Measurements from ENCODE around the gene METRNL.
"Not testable (repeated sequence)": the region's sequence is repeated elsewhere in the genome, so short reads cannot be mapped to it uniquely, and the experiment has no call there.

METRNL gene

DNA sequence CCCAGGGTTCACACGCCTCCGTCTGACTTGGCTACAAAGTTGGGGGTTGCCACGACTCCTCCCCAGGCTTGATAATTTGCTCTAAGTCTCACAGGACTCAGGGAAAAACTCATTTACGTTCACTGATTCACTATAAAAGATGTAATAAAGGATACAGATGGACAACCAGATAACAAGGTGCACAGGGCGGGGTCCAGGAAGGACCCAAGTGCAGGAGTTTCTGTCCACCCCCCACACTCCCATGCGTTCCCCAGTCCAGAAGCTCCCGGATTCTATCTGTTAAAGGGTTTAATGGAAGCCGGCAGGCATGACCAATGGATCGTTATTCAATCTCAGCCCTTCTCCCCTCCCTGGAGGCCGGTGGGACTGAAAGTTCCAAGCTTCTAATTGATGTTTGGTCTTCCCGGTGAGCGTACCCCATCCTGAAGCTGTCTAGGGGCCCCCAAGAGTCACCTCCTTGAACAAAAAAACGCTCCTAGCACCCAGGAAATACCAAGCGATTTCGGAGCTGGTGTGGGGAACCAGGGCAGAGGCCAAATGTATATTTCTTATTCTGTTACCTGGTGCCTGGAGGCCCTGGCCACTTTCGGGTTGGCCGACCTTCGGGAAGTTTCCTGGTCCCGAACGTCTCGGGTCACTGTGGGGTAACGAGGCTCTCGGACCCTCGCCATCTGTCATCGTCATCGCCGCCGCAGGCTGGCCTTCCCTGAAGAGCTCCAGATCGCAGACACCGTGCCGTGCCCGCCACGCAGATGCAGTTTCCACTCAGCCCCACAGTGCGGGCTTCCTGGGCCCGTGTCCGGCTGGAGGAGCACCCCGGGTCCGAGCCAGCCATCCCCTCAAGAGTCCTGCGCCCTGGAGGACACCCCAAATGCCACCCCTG, 13.5 kb upstream of the METRNL start:
- H3K4me3 ChIP-seq (ENCODE audit: low read depth, low read length), result no peak overlapping the region

DNA sequence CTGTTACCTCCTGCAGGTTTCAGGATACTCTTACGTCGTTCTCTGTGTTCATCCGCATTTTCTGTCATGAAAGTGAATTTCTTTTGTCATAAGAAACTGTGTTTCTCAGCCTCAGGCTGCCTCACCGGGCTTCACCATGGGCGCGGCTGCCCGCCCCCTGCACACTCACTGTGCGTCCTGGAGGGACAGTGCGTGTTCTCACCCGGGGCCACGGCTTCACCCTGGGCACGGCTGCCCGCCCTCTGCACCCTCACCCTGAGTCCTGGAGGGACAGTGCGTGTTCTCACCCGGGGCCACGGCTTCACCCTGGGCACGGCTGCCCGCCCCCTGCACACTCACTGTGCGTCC, 12.9 kb upstream of the METRNL start:
- not testable (repeated sequence) for H3K4me3 ChIP-seq (ENCODE audit: low read depth, low read length)

DNA sequence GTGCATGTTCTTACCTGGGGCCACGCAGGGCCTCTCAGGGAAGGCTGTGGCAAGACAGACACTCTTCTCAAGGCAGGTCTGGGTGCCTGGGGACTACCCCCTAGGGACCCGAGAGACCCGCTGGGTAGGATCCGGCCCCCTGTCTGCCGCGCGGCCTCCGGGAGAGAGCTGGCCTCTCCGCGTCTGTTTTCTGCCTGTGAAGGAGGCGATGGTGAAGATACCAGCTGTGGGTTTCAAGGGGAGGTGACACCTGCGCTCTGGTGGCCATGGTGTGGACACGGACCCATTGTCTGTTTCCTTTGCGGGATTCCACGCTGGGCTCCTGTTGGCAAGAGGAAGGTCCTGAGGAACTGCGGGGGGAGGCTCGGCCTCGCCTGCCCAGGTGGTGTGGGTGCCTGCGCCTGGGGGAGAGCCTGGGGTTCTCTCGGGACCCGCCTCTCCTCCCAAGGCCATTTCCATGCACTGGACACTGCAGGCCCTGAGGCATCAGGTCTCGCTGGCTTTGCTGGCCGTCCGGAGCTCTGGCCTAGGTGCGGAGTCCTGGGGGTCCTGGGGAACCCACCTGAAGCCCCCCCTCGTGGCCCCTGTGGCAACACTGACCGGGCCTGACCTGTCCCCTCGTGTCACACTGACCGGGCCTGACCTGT, 12.2 kb upstream of the METRNL start:
- no peak overlapping the region for H3K4me3 ChIP-seq (ENCODE audit: low read depth, low read length)

DNA sequence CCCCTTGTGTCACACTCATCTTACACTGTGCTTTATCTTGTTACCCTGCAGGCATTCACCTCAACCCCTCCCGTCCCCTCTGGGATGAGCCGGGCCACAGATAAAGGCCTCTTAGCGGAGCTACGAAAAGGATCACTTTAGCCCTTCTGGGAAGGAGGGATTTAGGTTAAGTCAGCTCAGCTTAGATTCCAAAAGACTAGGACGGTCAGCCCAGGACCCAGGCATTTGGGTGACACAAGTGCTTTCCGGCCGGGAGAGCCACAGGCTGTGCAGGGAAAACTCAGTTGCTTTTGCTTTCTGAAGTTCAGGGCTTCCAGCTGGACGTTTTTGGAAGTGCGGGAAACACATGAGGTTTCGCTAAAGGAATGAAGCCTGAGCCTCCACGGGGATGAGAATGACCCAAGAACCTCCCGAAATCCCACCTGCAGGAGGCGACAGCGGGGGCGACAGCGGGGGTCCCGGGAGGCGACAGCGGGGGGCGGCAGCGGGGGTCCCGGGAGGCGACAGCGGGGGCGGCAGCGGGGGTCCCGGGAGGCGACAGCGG, 11.6 kb upstream of the METRNL start:
- H3K4me3 ChIP-seq (ENCODE audit: low read depth, low read length), result no peak overlapping the region

DNA sequence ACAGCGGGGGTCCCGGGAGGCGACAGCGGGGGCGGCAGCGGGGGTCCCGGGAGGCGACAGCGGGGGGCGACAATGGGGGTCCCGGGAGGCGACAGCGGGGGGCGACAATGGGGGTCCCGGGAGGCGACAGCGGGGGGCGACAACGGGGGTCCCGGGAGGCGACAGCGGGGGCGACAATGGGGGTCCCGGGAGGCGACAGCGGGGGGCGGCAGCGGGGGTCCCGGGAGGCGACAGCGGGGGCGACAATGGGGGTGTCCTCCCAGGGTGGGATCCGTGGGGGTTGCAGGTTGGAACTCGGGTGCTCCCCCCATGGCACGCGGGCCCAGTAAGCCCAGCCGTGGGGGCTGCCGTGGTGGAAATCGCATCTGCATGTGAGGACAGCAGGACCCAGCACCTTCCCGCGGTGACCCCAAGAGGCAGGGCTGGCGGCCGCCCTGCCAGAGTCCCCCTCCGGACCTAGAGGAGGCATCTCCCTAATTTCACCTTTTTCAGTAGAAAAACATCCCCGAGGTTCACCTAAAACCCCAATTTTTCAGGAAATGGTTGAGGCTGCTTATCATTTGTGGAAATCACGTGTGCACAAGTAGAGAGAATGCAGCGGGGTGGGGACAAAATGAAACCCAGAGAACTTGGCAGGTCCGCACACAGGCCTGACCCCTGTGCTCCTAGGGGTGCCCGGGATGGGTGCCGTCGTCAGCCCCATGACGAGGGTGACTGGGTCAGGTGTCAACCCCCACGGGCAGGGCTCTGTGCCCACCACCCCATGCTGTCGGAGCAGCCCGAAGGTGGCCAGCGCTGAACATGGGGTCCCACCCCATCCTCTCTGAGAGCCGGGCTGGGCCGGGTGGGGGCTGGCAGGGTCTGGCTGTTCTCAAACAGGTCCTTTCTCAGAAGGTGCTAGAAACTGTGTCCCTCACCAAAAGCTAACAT, 10.5 kb upstream of the METRNL start:
- H3K4me3 ChIP-seq (ENCODE audit: low read depth, low read length), result no peak overlapping the region

DNA sequence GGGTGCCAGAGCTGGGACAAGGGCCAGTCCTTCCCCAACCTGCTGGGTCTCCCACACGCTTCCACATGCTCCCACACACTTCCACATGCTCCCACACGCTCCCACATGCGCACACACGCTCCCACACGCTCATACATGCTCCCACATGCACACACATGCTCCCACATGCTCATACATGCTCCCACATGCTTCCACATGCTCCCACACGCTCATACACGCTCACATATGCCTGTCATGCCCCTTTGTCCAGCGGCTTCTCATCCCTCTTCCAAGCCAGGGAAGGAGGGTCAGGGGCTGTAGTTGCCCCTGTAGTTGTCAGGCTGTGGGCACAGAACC, 9.9 kb upstream of the METRNL start:
- H3K4me3 ChIP-seq (ENCODE audit: low read depth, low read length), result no peak overlapping the region

DNA sequence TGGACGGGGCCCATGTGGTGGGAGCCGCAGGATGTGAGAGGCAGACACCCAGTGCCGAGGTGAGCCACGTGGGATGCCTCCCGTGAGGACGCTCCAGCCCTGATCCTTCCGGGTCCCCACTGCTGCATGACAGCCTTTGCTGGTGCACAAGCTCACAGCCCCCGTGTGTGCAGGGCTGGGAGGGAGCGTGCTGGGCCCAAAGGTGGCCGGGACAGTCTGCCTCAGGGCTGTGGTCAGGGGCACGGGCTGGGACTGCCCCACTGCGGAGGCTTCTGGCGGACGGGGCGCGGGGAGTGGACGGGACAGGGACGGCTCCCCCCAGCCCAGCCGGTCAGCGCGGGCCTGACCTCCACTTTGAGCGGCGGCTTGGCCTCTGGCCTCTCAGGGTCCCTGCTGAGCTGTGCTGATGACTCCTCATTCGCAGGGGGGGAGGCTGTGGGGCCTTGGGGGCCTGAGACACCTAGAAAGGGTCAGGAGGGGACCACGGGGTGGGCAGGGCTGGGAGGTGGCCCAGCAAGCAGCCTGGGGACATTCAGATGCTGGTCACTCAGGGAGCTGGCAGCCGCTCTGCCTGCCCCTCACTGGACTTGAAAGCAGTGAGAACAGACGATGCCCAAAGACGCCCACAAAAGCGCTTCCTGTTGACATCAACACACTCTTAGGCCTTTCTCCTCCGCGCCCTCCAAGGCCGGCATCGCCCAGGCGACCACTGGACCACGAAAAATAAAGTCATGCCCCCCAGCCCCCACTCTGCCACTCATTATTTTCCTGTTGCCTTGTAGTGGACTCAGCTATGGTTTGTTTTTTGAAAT, 9.3 kb upstream of the METRNL start:
- H3K4me3 ChIP-seq (ENCODE audit: low read depth, low read length), result no peak overlapping the region

DNA sequence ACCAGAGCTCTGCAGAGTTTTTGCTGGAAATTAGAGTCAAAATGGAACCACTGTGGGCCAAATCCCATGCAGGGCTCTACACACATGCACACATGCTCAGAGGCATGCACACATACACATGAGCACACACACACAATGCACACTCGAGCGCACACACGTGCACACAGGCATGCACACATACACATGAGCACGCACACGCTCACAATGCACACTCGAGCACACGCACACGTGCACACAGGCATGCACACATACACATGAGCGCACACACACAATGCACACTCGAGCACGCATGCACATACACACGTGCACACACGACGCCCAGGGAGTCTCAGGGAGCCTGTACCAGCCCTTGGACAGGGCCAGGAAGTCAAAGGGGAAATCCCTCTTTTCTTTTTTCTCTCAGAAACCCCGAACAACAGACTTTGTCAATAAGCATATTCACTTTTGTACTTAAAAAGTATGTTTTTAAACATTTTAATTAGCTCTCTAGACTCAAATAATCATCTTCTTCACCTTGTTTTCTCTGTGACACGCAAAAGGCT, 8.5 kb upstream of the METRNL start:
- H3K4me3 ChIP-seq (ENCODE audit: low read depth, low read length), result no peak overlapping the region

DNA sequence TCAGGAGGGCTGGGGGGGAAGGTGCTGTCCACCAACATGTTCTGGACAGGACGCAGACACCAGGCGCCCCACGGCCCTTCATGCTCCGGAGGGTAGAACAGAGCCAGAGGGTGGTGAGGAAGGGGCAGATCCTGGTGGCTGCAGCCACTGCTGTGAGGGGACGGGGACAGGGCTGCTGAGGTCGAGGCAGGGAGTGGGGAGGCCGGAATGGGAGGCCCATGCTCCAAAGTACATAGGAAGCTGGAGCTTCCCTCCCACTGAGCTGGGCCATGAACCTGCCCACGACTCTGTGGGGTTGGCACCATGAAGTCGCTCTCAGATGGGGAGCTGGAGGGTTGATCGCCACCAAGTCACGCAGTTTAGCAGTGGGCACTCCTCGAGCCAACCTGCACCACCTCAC, 8.0 kb upstream of the METRNL start:
- H3K4me3 ChIP-seq (ENCODE audit: low read depth, low read length), result no peak overlapping the region

DNA sequence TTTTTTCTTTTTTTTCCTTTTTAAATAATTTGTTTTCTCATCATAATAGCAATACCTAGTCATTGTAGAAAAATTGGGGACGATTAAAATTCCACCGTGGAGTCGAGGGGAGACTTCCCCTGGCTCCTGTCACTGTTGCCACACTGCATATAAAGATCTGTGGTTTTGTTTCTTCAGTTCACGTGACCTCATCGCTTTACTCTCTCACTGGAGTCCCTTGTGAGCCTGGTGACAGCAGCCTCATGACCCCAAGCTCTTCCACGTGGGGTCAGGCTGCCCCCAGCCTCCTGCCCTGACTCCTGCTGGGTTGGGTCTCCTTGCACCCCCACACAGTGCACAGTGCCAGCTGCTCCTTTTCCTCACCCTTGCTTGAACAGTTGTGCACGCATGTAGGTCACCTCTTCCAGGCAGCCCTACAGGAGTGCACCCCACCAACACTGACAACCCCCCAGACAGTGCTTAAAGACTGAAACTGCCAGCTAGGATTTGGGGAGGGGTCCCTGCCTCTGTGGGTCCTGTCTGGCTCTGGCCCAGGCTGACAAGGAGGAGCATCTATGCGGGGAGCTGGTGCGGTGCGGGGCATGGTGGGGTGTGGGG, 7.3 kb upstream of the METRNL start:
- H3K4me3 ChIP-seq (ENCODE audit: low read depth, low read length), result no peak overlapping the region

DNA sequence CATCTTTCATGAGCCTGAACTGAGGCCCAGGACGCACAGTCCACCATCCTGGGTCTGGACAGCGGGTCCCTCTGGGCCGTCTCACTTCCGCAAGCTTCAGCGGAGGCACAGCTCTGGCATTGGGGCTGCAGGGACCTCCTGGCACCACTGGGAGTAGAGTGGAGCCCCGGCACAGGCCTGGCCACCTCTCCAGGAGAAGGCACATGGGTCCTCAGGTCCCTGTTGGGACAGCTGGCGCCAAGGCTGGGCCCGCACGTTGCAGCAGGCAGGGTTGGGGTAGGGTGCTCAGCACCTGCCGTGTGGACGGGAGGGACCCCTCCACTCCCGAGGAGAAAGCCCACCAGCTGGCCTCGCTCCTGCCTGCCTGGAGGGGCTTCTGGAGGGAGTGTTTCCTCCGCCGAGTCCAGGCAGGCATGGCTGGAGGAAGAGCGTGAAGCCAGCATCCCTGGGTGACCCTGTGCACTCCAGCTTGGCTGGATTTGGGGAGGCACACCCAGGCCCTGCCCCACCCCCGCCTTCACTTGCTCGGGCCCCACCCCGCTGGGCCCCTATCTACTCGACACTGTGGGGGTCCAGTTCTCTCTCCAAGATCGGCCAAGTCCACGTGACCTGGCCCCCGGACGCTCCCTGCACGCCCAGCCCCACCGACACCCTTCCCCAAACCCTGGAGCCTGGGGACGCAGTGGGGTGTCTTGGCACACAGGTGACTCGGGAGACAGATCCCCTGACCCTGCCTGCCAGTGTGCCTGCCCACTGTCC, 6.6 kb upstream of the METRNL start:
- no peak overlapping the region for H3K4me3 ChIP-seq (ENCODE audit: low read depth, low read length)

DNA sequence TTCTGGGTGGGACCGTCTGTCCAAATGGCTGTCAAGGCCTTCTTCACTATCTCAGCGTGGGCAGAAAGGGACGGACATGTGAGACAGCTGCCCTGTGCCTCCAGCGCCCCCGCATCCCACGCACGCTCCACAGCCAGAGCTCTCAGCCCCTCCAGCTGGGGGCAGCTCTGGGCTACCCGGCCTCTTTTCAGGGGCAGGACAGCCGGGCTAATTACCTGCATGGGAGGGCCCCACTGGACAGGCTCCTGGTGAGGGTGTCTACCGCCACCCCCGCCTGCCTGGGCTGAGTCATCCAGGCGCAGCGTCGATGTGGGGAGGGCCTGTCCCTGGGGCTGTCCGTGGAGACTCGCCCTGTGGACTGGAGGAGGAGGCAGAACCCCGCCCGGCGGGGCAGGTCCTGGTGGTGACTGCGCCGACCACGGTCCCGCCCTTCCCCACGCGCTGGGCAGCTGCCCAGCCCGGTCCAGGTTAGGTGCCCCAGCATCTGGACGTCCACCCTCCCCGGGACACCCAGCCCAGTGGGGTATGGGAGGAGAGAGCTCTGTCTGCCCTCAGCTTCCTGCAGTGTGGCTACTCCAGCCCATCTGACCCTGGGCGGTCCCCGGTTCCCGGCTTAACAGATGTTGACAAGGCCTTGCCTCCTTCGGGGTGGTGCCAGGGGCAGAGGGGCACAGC, 5.9 kb upstream of the METRNL start:
- no peak overlapping the region for H3K4me3 ChIP-seq (ENCODE audit: low read depth, low read length)

DNA sequence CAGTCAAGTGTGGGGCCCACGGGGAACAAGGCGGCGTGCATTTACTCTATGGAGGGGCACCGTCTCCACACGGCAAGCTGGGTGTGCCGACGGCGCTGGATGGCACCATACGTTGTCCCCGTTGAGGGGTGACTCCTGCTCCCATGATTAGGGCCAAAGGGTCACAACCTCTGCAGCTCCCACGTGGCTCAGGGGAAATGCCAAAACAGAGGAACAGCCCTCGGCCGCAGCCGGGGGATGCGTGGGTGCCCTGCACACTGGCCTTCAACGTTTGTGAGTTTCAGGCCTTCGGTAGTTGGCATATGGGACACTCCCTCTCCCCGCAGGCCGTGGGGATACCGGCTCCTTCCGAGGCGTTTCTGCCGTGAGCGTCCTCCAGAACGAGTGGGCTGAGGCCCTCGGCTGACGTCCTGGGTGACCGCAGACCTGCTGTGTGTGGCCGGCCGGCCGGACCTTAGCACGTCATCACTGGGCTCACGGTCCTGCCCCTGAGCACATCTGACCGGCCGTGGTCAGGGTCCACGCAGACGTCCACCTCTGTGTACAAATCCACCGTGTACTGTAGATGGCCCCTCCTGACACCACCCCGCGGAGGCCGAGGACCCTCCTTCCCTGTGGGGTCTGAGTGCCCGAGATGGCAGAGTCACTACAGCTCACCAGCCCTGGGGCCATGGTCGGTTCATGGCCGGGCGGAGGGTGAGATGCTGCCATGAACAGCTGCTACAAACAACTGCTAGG, 4.8 kb upstream of the METRNL start:
- H3K4me3 ChIP-seq (ENCODE audit: low read depth, low read length), result no peak overlapping the region

DNA sequence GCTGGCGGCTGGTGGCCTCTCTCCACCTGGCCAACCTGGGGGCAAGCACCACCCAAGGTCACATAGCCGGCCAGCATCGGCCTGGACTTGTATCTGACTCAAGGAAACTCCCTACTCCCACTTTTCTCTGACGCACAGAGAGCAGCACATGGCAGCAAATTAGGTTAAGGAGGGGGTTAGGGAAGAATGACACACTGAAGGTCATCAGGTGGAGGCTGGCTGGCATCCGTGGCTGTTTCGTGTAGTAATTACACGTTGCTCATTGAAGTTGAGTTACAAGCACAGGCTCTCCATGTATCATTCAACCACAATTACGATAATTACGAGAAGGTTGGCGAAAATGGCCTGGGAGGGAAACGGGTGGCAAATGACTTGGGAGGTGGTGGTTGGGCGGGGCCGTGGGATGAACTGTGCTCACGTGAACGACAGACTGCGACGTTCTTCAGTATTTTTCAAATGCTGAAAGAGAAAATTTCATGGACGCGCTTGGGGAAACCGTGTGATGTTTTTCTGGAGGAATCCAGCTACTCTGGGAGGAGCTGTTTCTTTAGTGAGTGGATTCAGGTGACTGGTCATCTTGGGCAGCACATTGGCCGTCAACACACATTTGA, 4.0 kb upstream of the METRNL start:
- no peak overlapping the region for H3K4me3 ChIP-seq (ENCODE audit: low read depth, low read length)

DNA sequence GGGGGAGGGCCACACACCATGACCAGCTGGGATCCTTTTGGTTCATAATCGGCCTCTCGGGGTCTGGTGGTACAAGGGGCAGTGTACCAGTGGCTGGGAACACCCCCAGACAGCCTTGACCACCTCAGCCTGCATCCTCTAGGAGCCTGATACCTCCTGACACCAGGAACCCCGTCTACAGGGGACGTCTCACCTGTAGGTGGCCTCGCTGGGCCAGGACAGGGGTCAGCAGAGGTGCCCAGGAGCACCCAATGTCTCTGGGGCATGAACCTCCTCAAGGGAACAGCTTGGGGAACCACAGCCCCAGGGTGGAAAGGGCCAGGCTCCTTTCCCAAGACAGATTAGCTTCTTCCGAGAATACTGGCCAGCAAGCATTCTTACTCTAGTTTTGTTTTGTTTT, 2.5 kb upstream of the METRNL start:
- H3K4me3 ChIP-seq (ENCODE audit: low read depth, low read length), result no peak overlapping the region

DNA sequence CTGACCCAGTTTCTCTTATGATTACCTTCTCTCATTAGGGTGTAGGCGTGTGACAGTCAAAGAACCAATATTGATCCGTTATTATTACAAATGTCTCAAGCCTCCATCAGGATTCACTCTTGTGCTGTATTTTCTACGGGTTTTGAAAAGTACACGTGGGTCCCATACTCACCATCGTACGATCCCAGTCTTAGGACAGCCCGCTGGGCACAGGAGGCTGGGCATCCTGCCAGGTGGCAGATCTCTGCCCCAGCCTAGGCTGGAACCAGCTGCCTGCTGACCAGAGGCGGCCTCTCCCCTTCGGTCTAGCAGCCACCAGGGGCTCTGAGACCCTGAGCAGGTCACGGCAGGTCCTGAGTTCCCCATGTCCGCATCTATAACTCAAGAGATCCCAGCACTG, 2.0 kb upstream of the METRNL start:
- no peak overlapping the region for H3K4me3 ChIP-seq (ENCODE audit: low read depth, low read length)

DNA sequence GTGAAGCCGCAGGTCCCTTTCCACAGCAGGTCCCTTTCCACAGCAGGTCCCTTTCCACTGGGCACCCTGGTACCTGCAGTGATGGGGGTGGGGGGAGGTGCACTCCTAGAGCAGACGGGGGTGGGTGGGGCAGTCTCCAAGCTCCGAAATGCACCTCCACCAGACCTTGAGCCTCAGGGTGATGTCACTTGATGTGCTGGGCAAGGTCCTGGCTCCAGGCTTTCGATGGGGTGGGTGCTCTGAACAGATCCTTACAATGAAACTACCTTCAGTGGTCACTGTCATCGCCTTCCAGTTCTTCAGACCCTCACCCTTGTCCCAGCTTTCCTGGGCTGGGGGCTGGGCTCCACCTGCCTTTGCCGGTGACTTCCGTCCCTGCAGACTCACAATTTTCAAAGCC, 1.5 kb upstream of the METRNL start:
- no peak overlapping the region for H3K4me3 ChIP-seq (ENCODE audit: low read depth, low read length)

All from iPS-11a (cell line).